Stimulated activated CD8-positive, alpha-beta memory T cell treated with anti-CD3 and anti-CD28 coated beads, Interleukin-7, amount 100 ng/mL, for 24 hours (primary cell): Measurements from ENCODE around the gene PCCA.

Experiments used
- DNase-seq: peaks from one replicate; pipeline ENCODE4 v3.0.0-alpha.2; 2020; ENCODE audit warnings: low read depth

PCCA gene

DNA sequence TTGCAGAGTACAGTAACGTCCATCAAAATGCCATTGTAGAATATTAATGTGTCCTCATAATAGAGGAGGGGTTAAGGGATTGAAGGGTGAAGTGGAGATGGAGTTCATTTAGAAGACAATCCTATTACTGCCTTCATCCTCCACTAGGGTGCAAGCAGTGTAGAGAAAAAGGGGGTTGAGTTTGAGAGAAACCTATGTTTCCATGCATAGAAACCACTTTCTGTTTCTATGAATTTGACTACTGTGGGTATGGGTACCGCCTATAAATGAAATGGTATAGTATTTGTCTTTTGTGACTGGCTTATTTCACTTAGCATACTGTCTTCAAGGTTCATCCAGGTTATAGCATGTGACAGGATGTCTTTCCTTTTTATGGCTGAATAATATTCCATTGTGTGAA is 343.7 kb downstream of the PCCA start:
- no peak for DNase-seq

DNA sequence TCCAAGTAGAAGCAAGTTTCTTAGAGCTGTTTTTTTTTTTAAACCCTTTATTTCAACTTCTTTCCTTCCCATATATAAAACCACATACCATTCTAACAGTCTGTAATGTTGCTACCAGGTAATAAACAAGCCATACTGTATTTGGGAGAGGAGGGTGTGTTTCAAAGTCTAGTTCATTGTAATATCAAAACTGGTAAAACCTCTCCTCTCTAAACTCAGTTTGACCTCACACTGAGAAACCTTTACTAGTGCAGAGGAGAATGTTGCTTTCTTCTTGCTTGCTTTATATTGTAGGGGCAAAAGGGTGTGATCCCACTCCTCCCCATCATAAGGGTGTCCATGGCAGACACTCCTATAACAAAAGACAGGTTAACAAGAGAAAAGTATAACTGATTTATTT is 344.6 kb downstream of the PCCA start:
- DNase-seq = no peak

DNA sequence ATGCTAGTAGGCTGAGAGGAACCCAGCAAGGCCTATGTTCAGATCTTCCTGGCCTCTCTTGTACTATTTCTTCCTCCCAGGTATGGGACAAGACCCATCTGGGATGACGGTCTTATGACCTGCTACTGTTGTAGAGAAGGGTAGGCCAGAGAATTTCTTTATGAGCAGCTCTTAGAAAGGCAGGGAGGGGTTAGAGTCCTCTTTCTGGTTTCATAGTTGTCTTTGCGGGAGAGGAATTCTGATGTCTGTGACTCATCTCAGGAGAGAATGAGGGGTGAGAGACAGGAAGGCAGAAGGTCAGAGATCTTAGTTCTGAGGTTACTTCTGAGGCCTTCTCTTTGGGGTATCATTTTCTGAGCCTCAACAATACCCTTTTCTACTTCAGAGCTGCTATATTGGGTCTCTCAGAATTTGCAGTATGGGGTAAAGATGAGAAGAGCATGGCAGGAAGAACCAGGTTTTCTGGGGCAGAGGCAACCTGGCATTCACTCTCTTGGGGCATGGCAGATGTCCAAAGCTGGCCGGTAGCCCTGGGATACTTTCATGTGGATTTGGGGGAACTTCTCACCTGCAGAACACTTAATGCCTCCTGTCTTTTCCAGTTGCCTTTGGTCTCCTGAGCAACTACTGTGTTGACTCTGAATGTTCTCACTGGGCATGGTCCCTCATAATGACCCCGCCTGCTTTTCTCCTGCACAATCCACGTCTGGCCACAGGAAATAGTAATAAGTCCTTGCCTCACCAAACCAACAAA is 345.3 kb downstream of the PCCA start:
- no peak for DNase-seq

DNA sequence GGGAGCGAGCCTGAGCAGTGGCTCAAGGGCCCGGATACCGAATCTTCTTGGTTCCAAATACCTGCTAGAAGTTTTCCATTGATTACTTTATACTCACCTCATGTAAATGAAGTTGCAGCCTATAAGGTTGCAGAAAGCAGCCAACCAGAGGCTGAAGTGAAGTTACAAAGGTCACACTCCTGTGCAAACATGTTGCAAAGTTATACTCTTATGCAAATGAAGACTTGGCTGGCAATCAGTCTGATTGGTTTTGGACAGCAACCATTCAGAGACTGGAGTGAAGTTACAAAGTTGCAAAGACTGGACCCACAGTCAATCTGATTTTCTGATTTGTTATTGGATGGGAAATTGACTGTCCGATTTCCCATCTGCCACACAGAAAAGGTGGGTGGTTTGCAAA is 347.2 kb downstream of the PCCA start:
- DNase-seq = no peak

DNA sequence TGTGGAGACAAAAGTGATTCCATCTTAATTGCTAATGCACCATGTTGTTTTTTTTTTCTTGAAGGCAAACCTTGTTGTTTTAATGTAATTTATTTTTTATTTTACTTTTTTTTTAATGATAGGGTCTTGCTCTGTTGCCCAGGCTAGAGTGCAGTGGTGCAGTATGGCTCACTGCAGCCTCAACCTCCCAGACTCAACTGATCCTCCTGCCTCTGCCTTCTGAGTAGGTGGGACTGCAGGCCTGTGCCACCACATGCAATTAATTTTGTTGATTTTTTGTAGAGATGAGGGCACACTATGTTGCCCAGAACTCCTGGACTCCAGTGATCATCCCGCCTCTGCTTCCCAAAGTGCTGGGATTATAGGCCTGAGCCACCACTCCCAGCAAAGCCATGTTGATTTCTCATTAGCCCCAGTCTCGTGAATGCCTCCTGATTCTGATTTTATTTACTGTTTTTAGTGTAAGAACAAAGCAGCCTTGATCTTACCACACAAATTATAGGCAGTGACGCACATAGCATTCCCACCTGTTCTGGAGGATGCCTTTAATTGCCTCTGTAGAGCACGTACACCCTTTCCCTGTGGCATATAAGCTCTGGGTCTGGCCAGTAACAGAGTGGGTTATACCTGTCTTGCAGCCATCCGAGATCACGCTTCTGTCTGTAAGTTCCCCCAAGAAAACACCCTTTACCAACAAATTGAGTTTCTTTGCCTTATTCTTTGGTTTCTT is 349.3 kb downstream of the PCCA start:
- DNase-seq = no peak

DNA sequence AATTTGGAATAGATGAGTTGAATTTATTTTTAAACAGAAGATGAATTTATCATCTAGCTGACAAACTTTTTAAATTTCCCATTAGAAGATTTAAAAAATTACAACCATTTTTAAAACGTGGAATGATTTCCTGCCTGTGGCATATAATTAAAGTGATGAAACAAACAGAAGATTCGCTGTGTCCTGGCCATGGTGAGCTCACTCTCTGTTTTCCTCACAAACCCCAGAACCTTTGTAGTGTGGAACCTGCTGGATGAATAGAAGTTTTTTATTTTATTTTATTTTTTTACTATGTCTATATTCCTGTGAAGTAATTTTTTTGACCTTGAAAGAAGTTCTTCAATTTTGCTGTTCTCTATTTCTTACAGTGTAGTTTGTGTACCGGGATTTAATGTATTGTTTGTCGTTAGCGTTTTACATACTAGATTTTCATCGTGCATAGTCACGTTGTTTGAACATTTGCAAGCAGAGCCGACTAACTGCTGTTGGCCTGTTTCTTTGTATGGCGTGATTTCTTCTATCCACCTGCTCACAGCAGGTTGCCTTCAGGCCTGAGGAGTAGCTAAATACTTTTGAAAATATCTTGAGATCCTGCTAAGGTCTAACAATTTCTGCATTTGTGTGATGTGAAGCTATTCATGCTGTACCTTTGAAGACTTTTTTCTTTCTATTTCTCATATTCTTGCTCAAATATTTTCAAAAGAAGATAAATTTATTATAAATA is 350.5 kb downstream of the PCCA start:
- no peak for DNase-seq

DNA sequence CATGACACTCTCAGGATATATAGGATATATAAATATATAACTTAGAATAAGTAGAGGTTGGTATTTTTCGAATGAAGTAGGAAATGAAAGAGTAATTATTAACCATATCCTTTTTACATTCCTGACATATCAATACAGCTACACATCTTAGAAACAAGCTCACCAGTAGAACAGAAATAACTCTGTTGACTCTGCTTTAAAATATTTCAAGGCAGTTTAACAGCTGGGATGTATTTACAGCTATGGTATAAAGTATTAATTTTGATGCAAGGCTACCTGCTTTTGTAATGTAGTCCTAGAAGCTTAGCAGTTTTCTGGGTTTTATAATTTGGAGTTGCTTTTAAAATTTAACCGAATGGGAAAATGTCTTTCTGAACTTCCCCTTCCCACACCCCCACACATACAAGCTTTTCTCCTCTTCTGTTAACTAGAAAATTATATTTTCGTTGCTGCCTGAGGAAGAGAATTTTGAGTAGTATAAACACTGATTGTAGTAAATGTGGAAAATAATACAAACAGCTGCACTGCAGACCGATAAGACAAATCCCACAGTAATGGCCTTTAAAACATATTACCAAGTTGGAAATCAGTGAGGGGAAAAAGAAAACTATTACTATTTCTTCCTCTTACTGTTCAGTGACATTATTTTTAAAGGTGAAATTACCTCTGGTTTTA is 352.0 kb downstream of the PCCA start:
- DNase-seq = no peak

DNA sequence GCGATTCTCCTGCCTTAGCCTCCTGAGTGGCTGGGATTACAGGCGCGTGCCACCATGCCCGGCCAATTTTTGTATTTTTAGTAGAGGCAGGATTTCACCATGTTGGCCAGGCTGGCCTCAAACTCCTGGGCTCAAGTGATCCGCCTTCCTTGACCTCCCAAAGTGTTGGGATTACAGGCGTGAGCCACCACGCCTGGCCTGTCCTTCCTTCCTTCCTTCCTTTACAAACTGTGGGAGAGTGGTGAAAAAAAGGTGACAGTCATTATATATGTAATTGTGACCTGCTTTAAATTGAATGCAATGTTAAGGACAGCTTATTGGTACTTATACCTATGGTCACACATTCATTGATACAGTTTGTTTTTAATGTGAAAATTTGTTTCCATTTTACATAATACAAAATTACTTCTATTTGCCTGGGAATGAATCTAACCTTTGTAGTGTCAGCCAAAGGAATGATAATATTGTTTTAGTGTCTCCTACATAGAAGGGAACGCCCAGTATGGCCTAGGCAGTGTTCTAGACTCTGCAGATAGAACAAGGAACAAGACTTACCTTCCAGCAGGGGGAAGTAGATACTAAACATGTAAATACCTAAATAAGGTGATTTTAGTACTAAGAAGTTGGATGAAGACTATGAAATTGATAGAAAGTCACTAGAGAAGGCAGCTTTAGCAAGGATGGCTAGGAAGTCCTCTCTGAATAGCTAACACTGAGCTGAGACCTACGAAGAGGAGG is 353.4 kb downstream of the PCCA start:
- DNase-seq = no peak

DNA sequence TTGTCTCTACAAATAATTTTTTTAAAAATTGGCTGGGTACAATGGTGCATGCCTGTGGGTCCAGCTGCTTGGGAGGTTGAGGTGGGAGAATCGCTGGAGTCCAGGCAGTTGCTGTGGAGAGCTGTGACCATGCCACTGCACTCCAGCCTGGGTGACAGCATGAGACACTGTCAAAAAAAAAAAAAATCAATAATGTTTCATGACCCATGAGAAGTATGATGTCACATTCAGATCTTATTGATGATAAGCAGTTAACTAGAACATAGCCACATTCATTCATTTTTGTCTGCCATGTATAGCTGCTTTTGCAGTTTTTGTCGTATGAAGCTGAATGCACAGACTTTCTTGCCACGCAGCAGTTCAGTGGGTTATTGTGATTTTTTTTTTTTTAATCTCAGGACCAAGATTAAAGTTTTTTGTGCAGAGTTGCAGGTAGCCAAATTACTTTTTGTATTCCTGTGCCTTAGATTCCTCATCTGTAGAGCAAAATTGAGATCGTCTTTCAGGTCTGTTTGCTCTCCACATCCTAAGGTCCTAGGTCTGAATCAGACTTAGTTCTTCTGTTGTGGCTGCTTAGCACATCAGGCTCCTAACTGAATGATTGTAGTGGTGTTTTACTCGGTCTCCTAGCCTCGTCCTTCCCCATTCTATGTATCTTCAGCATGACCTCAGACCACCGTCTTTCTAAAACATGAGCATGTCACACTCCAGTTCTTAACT is 354.5 kb downstream of the PCCA start:
- DNase-seq = no peak

DNA sequence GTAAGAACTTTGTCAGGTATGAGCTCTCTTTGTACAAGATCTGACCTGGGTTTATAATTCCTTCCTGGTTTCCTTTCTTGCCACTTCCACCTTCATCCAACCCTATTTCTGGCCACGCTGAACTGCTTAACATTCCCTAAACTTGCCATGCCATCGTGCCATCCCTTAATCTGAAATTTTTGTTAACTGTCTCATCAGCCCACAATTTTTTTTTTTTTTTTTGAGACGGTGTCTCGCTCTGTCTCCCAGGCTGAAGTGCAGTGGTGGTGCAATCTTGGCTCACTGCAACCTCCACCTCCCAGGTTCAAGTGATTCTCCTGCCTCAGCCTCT is 355.1 kb downstream of the PCCA start:
- DNase-seq = no peak

DNA sequence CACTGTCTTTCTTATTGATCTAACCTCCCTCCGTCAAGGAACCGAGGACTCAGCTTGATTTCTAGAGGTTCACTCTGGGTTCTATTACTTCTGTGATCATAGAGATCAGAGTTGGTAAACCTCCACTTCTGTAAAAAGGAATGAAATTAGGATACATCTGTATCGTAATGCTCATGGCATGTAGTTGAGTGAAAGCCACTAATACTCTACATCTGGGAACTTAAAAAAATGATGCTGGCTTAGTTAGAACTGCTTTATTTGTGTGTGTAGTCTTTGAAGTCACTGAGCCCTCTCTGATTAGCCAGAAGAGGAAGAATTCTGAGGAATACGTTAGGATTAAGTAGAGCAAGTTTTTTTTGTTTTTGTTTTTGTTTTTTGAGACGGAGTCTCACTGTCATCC is 358.9 kb downstream of the PCCA start:
- DNase-seq = no peak

DNA sequence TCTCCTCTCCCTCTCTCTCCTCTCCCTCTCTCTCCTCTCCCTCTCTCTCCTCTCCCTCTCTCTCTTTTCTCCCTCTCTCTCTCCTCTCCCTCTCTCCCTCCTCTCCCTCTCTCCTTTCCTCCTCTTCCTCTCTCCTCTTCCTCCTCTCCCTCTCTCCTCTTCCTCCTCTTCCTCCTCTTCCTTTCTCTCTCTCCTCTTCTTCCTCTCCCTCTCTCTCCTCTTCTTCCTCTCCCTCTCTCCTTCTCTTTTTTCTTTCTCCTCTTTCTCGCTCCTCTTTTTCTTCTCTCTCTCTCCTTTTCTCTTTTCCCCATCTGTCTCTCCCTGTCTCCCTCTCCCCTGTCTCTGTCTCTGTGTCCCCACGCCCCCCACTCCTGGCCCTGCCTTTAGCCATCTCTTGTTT is 363.0 kb downstream of the PCCA start:
- no peak for DNase-seq

DNA sequence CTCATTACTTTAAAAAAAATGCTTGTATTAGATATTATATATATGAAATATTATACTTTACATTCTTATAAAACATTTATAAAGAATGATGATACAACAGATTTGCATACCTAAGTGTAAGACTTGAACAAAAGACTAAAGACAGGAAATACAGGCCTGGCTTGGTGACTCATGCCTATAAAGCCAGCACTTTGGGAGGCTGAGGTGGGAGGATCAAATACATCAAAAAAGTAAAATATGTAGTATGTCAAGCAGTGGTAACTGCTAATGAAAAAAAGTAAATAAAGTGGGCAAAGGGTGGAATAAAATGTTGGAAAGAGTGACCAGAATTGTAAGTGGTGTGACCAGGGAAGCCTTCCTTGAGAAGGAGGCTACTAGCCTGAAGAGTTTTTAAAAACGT is 366.0 kb downstream of the PCCA start:
- DNase-seq = no peak

DNA sequence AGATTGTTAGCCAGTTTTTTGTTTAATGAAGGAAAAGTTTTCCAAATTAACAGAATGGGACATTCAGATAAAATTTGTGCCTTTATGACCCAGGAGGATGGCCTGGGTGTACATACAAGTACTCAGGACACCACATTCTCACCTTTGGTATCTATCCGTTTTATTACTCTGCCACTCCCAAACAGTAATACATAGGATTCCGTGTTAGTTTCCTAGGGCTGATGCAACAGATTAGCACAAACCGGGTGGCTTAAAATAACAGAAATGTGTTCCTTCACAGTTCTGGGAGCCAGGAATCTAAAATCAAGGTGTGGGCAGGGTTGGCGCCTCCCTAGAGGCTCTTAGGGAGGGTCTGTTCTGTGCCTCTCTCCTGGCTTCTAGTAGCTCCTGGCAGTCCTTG is 369.8 kb downstream of the PCCA start:
- DNase-seq = no peak

DNA sequence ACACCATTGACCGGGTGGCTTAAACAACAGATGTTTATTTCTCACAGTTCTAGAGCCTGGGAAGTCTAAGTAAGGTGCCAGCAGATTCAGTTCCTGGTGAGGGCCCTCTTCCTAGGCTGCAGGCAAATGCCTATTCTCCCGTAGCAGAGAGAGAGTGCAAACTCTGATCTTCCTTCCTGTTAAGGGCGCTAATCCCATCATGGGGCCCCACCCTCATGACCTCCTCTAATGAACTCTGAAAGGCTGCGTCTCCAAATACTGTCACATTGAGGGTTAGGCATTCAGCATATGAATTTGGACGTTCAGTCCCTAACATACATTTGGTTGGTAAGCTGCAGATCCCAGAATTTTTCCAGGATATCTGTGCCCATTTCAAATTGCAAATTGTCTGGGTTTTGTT is 370.9 kb downstream of the PCCA start:
- no peak for DNase-seq

DNA sequence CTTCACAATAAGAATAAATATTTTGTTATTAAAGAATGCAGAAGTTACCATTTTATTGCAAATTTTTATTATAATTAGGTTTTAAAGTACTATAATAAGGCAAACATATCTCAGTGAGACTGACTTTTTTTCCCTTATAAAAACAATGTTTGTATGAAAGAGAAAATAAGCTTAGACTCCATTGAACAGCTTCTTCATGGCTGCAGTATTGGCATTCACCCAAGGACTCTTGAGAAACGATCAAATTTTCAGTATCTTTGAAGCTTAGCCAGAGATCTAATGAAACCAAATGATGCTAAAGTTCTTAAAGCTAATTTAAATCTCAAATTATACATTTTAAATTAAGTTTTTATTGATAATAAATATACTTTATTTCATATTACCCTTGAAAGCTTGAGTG is 371.4 kb downstream of the PCCA start:
- DNase-seq = no peak

DNA sequence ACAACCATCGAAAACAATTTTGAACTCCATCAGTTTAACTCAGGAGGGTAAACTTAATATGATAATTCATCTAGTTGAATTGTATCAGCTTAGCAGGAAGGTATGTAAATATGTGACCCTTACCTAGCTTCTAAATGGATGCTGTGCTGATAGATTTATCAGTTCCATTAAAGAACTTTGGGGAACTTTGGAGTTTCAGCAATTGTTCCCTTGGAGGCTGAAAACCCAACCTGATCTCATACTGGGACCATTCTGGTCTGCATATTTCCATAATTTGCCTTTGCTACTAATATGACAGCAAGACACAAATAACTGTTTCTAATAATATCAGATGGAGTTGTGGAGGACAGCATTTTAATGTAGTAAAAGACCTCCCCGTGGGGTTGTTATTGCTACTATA is 371.9 kb downstream of the PCCA start:
- no peak for DNase-seq

DNA sequence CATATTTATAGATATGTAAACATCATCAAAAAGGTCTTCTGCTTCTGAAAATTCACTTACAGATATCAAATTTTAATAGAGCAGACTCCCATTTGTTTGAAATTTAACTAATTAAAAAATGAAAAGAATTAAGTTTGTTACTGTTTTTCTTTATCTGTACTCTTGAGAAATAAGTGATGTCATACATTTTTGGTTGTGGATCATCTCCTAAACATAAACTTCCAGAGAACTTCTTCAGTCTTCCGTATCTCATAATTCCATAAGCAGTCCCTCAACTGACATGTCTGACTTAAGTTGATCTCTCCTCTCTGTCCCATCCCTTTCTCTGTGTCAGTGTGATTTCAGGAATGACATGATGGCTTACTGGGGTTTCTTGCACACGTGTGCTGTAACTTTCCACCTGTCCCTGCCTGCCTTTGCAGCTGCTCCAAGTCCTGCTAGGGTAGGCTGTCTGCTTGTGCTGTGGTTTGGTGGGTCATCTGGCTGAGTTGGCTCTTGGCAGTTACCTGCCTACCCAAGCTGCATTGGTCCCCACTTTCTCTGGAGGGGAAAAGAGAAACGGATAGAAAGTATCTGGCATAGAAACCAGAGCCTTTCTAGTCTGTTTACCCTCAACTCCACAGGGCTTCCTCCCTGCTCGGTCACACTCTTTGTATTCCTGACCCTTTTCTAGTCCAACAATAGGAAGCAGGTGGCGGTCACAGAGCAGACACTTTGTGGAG is 372.6 kb downstream of the PCCA start:
- no peak for DNase-seq

DNA sequence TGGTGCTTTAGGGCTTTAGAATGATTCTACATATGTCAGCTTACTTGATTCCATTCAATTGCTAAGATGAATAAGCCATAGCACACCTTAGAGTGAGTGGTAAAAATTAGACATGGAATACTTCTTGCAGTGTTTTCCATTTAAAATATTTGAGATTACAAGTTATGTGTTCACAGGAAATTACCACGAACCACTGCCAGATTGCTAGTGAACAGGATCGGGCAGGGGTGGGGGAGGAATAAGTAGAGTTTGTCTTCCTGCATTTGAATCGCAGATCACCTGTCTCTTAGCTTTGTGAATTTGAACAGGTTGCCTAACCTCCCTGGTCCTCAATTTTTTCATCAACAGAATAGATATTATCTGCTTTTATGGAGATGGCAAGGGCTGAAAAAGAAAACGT is 375.1 kb downstream of the PCCA start:
- no peak for DNase-seq

DNA sequence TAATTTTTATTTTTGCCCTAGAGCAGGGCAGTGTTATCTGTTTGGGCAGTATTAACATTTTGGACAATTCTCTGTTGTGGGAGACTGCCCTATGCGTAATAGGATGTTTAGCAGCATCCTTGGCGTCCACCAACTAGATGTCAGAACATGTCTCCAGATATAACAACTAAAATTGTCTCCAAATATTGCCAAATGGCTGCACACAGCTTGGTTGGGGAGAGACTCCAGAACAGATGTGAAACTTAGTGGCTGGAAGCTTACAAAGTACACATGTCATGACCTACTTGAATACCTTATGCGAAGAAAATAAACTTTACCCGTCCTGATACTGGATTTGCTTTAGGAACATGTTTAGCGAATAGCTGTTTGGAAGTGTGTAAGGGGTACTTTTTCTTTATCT is 376.7 kb downstream of the PCCA start:
- no peak for DNase-seq
